Caco-2 (cell line): ENCODE data around the gene TBRG4. TPM values are rescaled to one million over a fixed set of nuclear protein-coding genes. Genes with fewer than 3 reads are reported as not detected.

Experiments
- BruUV-seq: library from RNA; stranded (reverse); fragments of 400-500 nt; replicated peaks from 2 replicates; lab custom pipeline; 2021; lab: Mats Ljungman, UMichigan
- CTCF ChIA-PET: fragments of 300-600 bp; sonication (Branson Sonifier 250); formaldehyde crosslinking; loops from one replicate; lab custom pipeline; 2022; ENCODE audit warnings: antibody characterized with exemption; lab: Charles Lee
- POLR2A ChIA-PET: fragments of 300-600 bp; sonication (Branson Sonifier 250); formaldehyde crosslinking; loops from one replicate; lab custom pipeline; 2022; ENCODE audit warnings: antibody characterized with exemption; lab: Charles Lee
- DNase-seq, 2 experiments: peaks; one replicate each; pipeline versions ENCODE4 v3.0.0 to v3.0.0-alpha.2; 2020 to 2022
- H3K27me3 ChIP-seq: replicated peaks from 2 replicates; pipeline ENCODE4 v1.6.0; 2011; ENCODE audit warnings: low read length; ENCODE audit not compliant: control insufficient read depth, insufficient read depth
- H3K36me3 ChIP-seq: 2 replicates; pipeline ENCODE4 v1.5.1; 2011; ENCODE audit warnings: low read length; ENCODE audit not compliant: control insufficient read depth, insufficient read depth
- H3K4me1 ChIP-seq: fragments of 250-450 bp; sonication (Bioruptor Pico); 2 replicates; pipeline ENCODE4 v1.5.1; 2020; ENCODE audit warnings: mild to moderate bottlenecking
- H3K4me3 ChIP-seq: 2 replicates; pipeline ENCODE4 v1.5.1; 2011; ENCODE audit warnings: low read depth, mild to moderate bottlenecking, control low read depth, low read length
- H3K9me3 ChIP-seq: fragments of 250-450 bp; sonication (Bioruptor Pico); 2 replicates; pipeline ENCODE4 v1.5.1; 2020; ENCODE audit warnings: mild to moderate bottlenecking, moderate library complexity
- H3K27ac Mint-ChIP-seq: one replicate; pipeline ENCODE4 v1.8.0; 2022; ENCODE audit warnings: mixed read lengths; ENCODE audit not compliant: unreplicated experiment
- H3K27me3 Mint-ChIP-seq: one replicate; pipeline ENCODE4 v1.8.0; 2022; ENCODE audit warnings: mixed read lengths; ENCODE audit not compliant: insufficient read depth, unreplicated experiment
- H3K36me3 Mint-ChIP-seq: one replicate; pipeline ENCODE4 v1.8.0; 2022; ENCODE audit warnings: mild to moderate bottlenecking, mixed read lengths; ENCODE audit not compliant: insufficient read depth, unreplicated experiment
- H3K4me1 Mint-ChIP-seq: one replicate; pipeline ENCODE4 v1.8.0; 2022; ENCODE audit warnings: low read depth, mixed read lengths; ENCODE audit not compliant: unreplicated experiment
- H3K4me3 Mint-ChIP-seq: one replicate; pipeline ENCODE4 v1.8.0; 2022; ENCODE audit warnings: mild to moderate bottlenecking, moderate library complexity, mixed read lengths; ENCODE audit not compliant: unreplicated experiment
- H3K9me3 Mint-ChIP-seq: one replicate; pipeline ENCODE4 v1.8.0; 2022; ENCODE audit warnings: mixed read lengths; ENCODE audit not compliant: unreplicated experiment
- CTCF ChIP-seq, 2 experiments: fragments of 200-600 bp in 1 of 2; IDR thresholded peaks; 1 replicate in 1 of 2; 2 replicates in 1 of 2; pipeline versions ENCODE4 v1.5.1 to v1.8.0; 2011 to 2022; ENCODE audit warnings: antibody characterized with exemption in 1 of 2, control low read depth in 1 of 2, inconsistent platforms in 1 of 2, low read depth in 1 of 2, low read length in 1 of 2, mild to moderate bottlenecking in 1 of 2, moderate library complexity in 1 of 2; ENCODE audit not compliant: insufficient read depth in 1 of 2, severe bottlenecking in 1 of 2, unreplicated experiment in 1 of 2
- intact Hi-C: fragments of 100-400 bp; cut with micrococcal nuclease; formaldehyde crosslinking; loops from one replicate; pipeline ENCODE4 v1.10.0; 2022; ENCODE audit not compliant: unreplicated experiment
- total RNA-seq: library from RNA; stranded (reverse); gene quantifications from 2 replicates; pipeline ENCODE4 v1.2.3, GENCODE V29; 2022

Gene TBRG4
- total RNA-seq, 1 experiment from 2014 or later: 116 TPM

- Histone ChIP-seq H3K4me3 (no peak overlapping the region), H3K27me3 (no peaks in the 10 kb centered on the region), H3K4me1 (no peaks in the 10 kb centered on the region), H3K9me3 (no peaks in the 10 kb centered on the region), H3K36me3 (peaks cover 3% of the 10 kb centered on the region)
- no peak for DNase-seq
- Mint-ChIP-seq H3K9me3 (no peaks in the 10 kb centered on the region), H3K4me1 (no peaks in the 10 kb centered on the region), H3K27me3 (no peaks in the 10 kb centered on the region), H3K36me3 (peaks cover 18% of the 10 kb centered on the region), H3K27ac (no peak overlapping the region), H3K4me3 (no peak overlapping the region)
- CTCF ChIA-PET: interaction anchor here (0.6 to 1.5 kb wide), 3 partner anchors 74 to 185 kb away, joined by 3 to 9 read pairs (median 7); no protein-coding TSS in a partner anchor
- no TSS peak for BruUV-seq
- TF ChIP-seq CTCF (IDR thresholded peaks at IDR 0.05; ENCODE audit: insufficient read depth in 1 of 2, low read depth in 1 of 2, low read length in 1 of 2, severe bottlenecking in 1 of 2, unreplicated experiment in 1 of 2): no peak
- POLR2A ChIA-PET: no interaction called here
- intact Hi-C loops: no loop called here
These were observed 38.3 kb downstream of the TBRG4 start for GRCh38 chr7:45073031-45073785.

GRCh38 chr7:45072131-45073030 is 39.1 kb downstream of the TBRG4 start:
- POLR2A ChIA-PET: no interaction called here
- no peaks in the 10 kb centered on the region for H3K4me1 Mint-ChIP-seq
- H3K27ac Mint-ChIP-seq: no peak overlapping the region
- TF ChIP-seq CTCF (IDR thresholded peaks at IDR 0.05; ENCODE audit: insufficient read depth in 1 of 2, low read depth in 1 of 2, low read length in 1 of 2, severe bottlenecking in 1 of 2, unreplicated experiment in 1 of 2): no peak
- Histone ChIP-seq H3K36me3 (peaks cover 3% of the 10 kb centered on the region), H3K27me3 (no peaks in the 10 kb centered on the region), H3K9me3 (no peaks in the 10 kb centered on the region), H3K4me1 (no peaks in the 10 kb centered on the region), H3K4me3 (no peak overlapping the region)
- H3K9me3 Mint-ChIP-seq: no peaks in the 10 kb centered on the region
- CTCF ChIA-PET: interaction anchor here (0.6 to 1.5 kb wide), 3 partner anchors 73 to 184 kb away, joined by 3 to 9 read pairs (median 7); no protein-coding TSS in a partner anchor
- intact Hi-C loops: no loop called here
- DNase-seq: no peak
- no peaks in the 10 kb centered on the region for H3K27me3 Mint-ChIP-seq
- peaks cover 18% of the 10 kb centered on the region for H3K36me3 Mint-ChIP-seq
- H3K4me3 Mint-ChIP-seq: no peak overlapping the region
- BruUV-seq: no TSS peak

GRCh38 chr7:45071528-45071927 is 40.0 kb downstream of the TBRG4 start:
- ChIA-PET CTCF (no interaction called here), POLR2A (no interaction called here)
- H3K36me3 Mint-ChIP-seq: peaks cover 18% of the 10 kb centered on the region
- H3K9me3 Mint-ChIP-seq: no peaks in the 10 kb centered on the region
- no peak for TF ChIP-seq CTCF (IDR thresholded peaks at IDR 0.05; ENCODE audit: insufficient read depth in 1 of 2, low read depth in 1 of 2, low read length in 1 of 2, severe bottlenecking in 1 of 2, unreplicated experiment in 1 of 2)
- Histone ChIP-seq H3K36me3 (peaks cover 3% of the 10 kb centered on the region), H3K4me3 (no peak overlapping the region), H3K9me3 (no peaks in the 10 kb centered on the region), H3K4me1 (no peaks in the 10 kb centered on the region), H3K27me3 (no peaks in the 10 kb centered on the region)
- intact Hi-C loops: no loop called here
- no peaks in the 10 kb centered on the region for H3K27me3 Mint-ChIP-seq
- BruUV-seq: no TSS peak
- no peaks in the 10 kb centered on the region for H3K4me1 Mint-ChIP-seq
- DNase-seq: no peak
- no peak overlapping the region for H3K27ac Mint-ChIP-seq
- no peak overlapping the region for H3K4me3 Mint-ChIP-seq
